Sigmoid colon (tissue), 7 donors: ENCODE results near the gene CDH13. TPM values are rescaled to one million over a fixed set of nuclear protein-coding genes. Genes with fewer than 3 reads are reported as not detected.

Experiments
- DNase-seq: peaks from one replicate; pipeline ENCODE4 v3.0.0-alpha.2; 2019
- H3K27ac ChIP-seq, 4 donors: fragments of 200-600 bp; sonication (generic); one replicate each; pipeline ENCODE4 v1.5.1; 2016 to 2019; ENCODE audit warnings: mild to moderate bottlenecking in 1 of 4
- H3K27me3 ChIP-seq, 3 donors: fragments of 200-600 bp; sonication (generic); one replicate each; pipeline ENCODE4 v1.5.1; 2019; ENCODE audit warnings: mild to moderate bottlenecking in 1 of 3
- H3K36me3 ChIP-seq, 4 donors: fragments of 200-600 bp; sonication (generic); one replicate each; pipeline ENCODE4 v1.5.1; 2016 to 2019
- H3K4me1 ChIP-seq, 4 donors: fragments of 200-600 bp; sonication (generic); one replicate each; pipeline ENCODE4 v1.5.1; 2017 to 2019
- H3K4me3 ChIP-seq, 4 donors: fragments of 200-600 bp; sonication (generic); one replicate each; pipeline ENCODE4 v1.5.1; 2017 to 2019; ENCODE audit warnings: mild to moderate bottlenecking in 2 of 4, moderate library complexity in 1 of 4
- H3K9me3 ChIP-seq, 4 donors: fragments of 200-600 bp in 3 of 4; sonication (generic) in 3 of 4; one replicate each; pipeline versions ENCODE4 v1.5.1 to v1.6.1; 2013 to 2019
- CTCF ChIP-seq, 4 experiments: fragments of 450-650 bp in 3 of 4; fragments of 200-600 bp in 1 of 4; IDR thresholded peaks; one replicate each; pipeline ENCODE4 v1.5.1; 2016 to 2019; ENCODE audit warnings: antibody characterized with exemption in 4 of 4, mild to moderate bottlenecking in 3 of 4, moderate library complexity in 2 of 4
- EP300 ChIP-seq, 4 donors: sonication (generic); formaldehyde crosslinking; IDR thresholded peaks; one replicate each; pipeline ENCODE4 v1.6.1; 2017; ENCODE audit warnings: antibody characterized with exemption in 4 of 4
- POLR2A ChIP-seq, 2 donors: fragments of 450-650 bp; IDR thresholded peaks; one replicate each; pipeline ENCODE4 v1.6.1; 2016; ENCODE audit warnings: antibody characterized with exemption in 2 of 2, mild to moderate bottlenecking in 2 of 2, moderate library complexity in 2 of 2
- POLR2AphosphoS5 ChIP-seq, 4 donors: sonication (generic); formaldehyde crosslinking; IDR thresholded peaks; one replicate each; pipeline ENCODE4 v1.6.1; 2017; ENCODE audit warnings: antibody characterized with exemption in 4 of 4
- WGBS, 2 donors: extraction: QIAGEN DNeasy Blood & Tissue Kit; methylation state at CpG; one replicate each; pipeline ENCODE4 v1.1.7; 2013; 5-methylcytosine and 5-hydroxymethylcytosine counted together
- intact Hi-C: fragments of 100-400 bp; cut with DNase I; formaldehyde crosslinking; loops from one replicate; pipeline ENCODE4 v1.15.1; 2023
- polyA plus RNA-seq, 3 donors: library from polyadenylated mRNA; stranded (reverse); fragments of 200-250 nt; gene quantifications; one replicate each; pipeline ENCODE4 v1.2.3, GENCODE V29; 2013
- total RNA-seq, 4 donors: library from RNA; depleted of rRNA; stranded (reverse); fragments of >200 nt; gene quantifications; one replicate each; pipeline ENCODE4 v1.1.0, GENCODE V29; 2016
- donor health status: healthy with polysubstance abuse.
- donor health status: Bipolar disorder and iron deficiency.
- donor health status: healthy.

The CDH13 gene
- total and polyA plus RNA-seq, 7 donors: 0.60 to 17.6 (median 11.8) TPM

GRCh38 chr16:83791916-83792315 lies 1165.1 kb downstream of the CDH13 start:
- TF ChIP-seq CTCF (IDR thresholded peaks at IDR 0.05) (no peak), POLR2A (IDR thresholded peaks at IDR 0.05) (no peak), POLR2AphosphoS5 (IDR thresholded peaks at IDR 0.05) (no peak), EP300 (IDR thresholded peaks at IDR 0.05) (no peak)
- Histone ChIP-seq H3K9me3 (no peaks in the 10 kb centered on the region), H3K27me3 (no peaks in the 10 kb centered on the region), H3K27ac (no peak overlapping the region), H3K36me3 (no peaks in the 10 kb centered on the region), H3K4me3 (no peak overlapping the region), H3K4me1 (no peaks in the 10 kb centered on the region)
- WGBS, 2 donors: 95 to 96% methylated on average over 10 of the region's 10 CpGs
- DNase-seq: no peak
- intact Hi-C loops: no loop called here

- intact Hi-C loops: no loop called here
- Histone ChIP-seq H3K27me3 (no peaks in the 10 kb centered on the region), H3K27ac (no peak overlapping the region), H3K9me3 (no peaks in the 10 kb centered on the region), H3K4me1 (no peaks in the 10 kb centered on the region), H3K4me3 (no peak overlapping the region), H3K36me3 (no peaks in the 10 kb centered on the region)
- no peak for TF ChIP-seq EP300 (IDR thresholded peaks at IDR 0.05)
- 72 to 78% methylated on average over 2 of the region's 2 CpGs for WGBS, 2 donors
- DNase-seq: no peak
Observed at GRCh38 chr16:83792391-83792790, 1165.6 kb downstream of the CDH13 start.

GRCh38 chr16:83793179-83793578 lies 1166.4 kb downstream of the CDH13 start:
- DNase-seq: no peak
- 51 to 75% methylated on average over 9 of the region's 9 CpGs for WGBS, 2 donors
- Histone ChIP-seq H3K27me3 (no peaks in the 10 kb centered on the region), H3K4me3 (no peak overlapping the region), H3K4me1 (no peaks in the 10 kb centered on the region), H3K36me3 (no peaks in the 10 kb centered on the region), H3K27ac (no peak overlapping the region), H3K9me3 (no peaks in the 10 kb centered on the region)
- no peak for TF ChIP-seq POLR2A (IDR thresholded peaks at IDR 0.05)
- TF ChIP-seq CTCF (IDR thresholded peaks at IDR 0.05): no peak
- TF ChIP-seq EP300 (IDR thresholded peaks at IDR 0.05): no peak
- no peak for TF ChIP-seq POLR2AphosphoS5 (IDR thresholded peaks at IDR 0.05)
- intact Hi-C loops: no loop called here

GRCh38 chr16:83794860-83795554 lies 1168.2 kb downstream of the CDH13 start:
- intact Hi-C loops: no loop called here
- DNase-seq: no peak
- no peak overlapping the region for H3K27ac ChIP-seq
- no peak overlapping the region for H3K4me3 ChIP-seq
- H3K36me3 ChIP-seq: no peaks in the 10 kb centered on the region
- no peaks in the 10 kb centered on the region for H3K27me3 ChIP-seq
- no peaks in the 10 kb centered on the region for H3K4me1 ChIP-seq
- TF ChIP-seq POLR2AphosphoS5 (IDR thresholded peaks at IDR 0.05): no peak
- no peak for TF ChIP-seq CTCF (IDR thresholded peaks at IDR 0.05)
- TF ChIP-seq EP300 (IDR thresholded peaks at IDR 0.05): no peak
- 71 to 74% methylated on average over 10 of the region's 10 CpGs for whole genome bisulfite sequencing, 2 donors
- H3K9me3 ChIP-seq: no peaks in the 10 kb centered on the region

- no peak for TF ChIP-seq POLR2A (IDR thresholded peaks at IDR 0.05)
- TF ChIP-seq EP300 (IDR thresholded peaks at IDR 0.05): no peak
- no peak for TF ChIP-seq POLR2AphosphoS5 (IDR thresholded peaks at IDR 0.05)
- TF ChIP-seq CTCF (IDR thresholded peaks at IDR 0.05): no peak
- intact Hi-C loops: no loop called here
Observed at GRCh38 chr16:83797013-83797412, 1170.2 kb downstream of the CDH13 start.

More at GRCh38 chr16:83797013-83797412, 1170.2 kb downstream of the CDH13 start:
- Histone ChIP-seq H3K27me3 (no peaks in the 10 kb centered on the region), H3K9me3 (no peaks in the 10 kb centered on the region), H3K4me3 (no peak overlapping the region), H3K27ac (no peak overlapping the region), H3K4me1 (peaks cover 0 to 2% (median 1%) of the 10 kb centered on the region in 4 donors), H3K36me3 (no peaks in the 10 kb centered on the region)
- no peak for DNase-seq
- WGBS, 2 donors: 30 to 63% methylated on average over 9 of the region's 9 CpGs
